Measurements from ENCODE around the gene MRPL44. TPM values are rescaled to one million over a fixed set of nuclear protein-coding genes. Genes with fewer than 3 reads are reported as not detected.
"Not testable (repeated sequence)": the region's sequence is repeated elsewhere in the genome, so short reads cannot be mapped to it uniquely, and the experiment has no call there.

Gene MRPL44
- total RNA-seq, 3 donors from 2014 or later = 23.8 to 31.9 (median 27.6) TPM

DNA sequence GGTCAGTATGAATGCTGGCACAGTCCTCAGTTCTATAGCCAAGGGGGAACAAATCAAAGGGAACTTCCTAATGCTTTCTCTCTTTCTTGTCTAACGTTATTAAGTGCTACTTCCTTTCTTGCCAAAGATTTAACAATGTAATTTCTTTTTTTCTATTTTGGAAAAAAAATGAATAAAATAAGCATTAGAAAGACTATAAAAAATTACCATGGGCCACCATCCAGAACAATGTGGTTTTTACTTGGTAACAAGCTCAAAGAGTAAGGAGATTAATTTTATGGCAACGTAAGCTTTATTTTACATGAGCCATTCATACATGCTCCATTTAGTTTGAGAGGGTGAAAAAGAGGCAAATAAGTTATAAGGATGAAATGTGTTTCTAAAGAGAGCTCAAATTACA, 41.7 kb downstream of the MRPL44 start:
- H3K36me3 ChIP-seq (ENCODE audit: low read depth) = no peaks in the 10 kb centered on the region
- no peaks in the 10 kb centered on the region for H3K9me3 ChIP-seq
- no peak for ATAC-seq
- H3K4me3 ChIP-seq = no peak overlapping the region
- intact Hi-C loops (cut with DNase I, micrococcal nuclease) = loop anchor here in 1 of 2 donors (10.0 kb wide), 1 partner anchor 286 kb away; no protein-coding TSS in a partner anchor
- H3K4me1 ChIP-seq (ENCODE audit: low read depth) = no peaks in the 10 kb centered on the region
- TF ChIP-seq, protein P1, sequence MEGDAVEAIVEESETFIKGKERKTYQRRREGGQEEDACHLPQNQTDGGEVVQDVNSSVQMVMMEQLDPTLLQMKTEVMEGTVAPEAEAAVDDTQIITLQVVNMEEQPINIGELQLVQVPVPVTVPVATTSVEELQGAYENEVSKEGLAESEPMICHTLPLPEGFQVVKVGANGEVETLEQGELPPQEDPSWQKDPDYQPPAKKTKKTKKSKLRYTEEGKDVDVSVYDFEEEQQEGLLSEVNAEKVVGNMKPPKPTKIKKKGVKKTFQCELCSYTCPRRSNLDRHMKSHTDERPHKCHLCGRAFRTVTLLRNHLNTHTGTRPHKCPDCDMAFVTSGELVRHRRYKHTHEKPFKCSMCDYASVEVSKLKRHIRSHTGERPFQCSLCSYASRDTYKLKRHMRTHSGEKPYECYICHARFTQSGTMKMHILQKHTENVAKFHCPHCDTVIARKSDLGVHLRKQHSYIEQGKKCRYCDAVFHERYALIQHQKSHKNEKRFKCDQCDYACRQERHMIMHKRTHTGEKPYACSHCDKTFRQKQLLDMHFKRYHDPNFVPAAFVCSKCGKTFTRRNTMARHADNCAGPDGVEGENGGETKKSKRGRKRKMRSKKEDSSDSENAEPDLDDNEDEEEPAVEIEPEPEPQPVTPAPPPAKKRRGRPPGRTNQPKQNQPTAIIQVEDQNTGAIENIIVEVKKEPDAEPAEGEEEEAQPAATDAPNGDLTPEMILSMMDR (IDR thresholded peaks at IDR 0.05) = no peak
- DNase-seq = no peak

DNA sequence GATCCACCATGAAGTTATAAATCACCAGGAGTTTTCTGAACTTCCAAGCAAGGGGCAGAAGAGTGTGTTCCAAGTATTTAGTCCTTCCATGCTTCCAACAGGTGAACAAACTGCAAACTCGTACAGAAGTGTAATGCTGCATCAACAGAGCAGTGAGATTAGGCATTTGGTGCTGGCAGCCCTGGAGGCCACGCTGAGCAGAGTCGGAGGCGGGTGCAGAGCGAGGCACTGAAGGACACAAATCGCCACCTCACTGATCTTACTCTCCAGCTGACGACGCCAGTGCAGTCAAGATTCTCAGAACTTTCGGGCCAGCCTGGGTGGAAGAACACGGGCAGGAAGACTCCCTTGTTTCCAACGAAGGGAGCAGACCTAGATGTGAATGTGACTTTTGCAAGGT, 42.6 kb downstream of the MRPL44 start:
- intact Hi-C loops (cut with DNase I, micrococcal nuclease) = loop anchor here in 1 of 2 donors (10.0 kb wide), 1 partner anchor 285 kb away; no protein-coding TSS in a partner anchor
- H3K4me1 ChIP-seq (ENCODE audit: low read depth) = no peaks in the 10 kb centered on the region
- TF ChIP-seq, protein P1 (IDR thresholded peaks at IDR 0.05) = no peak
- H3K36me3 ChIP-seq (ENCODE audit: low read depth) = no peaks in the 10 kb centered on the region
- DNase-seq = no peak
- no peak for ATAC-seq
- H3K9me3 ChIP-seq = no peaks in the 10 kb centered on the region
- H3K4me3 ChIP-seq = no peak overlapping the region

DNA sequence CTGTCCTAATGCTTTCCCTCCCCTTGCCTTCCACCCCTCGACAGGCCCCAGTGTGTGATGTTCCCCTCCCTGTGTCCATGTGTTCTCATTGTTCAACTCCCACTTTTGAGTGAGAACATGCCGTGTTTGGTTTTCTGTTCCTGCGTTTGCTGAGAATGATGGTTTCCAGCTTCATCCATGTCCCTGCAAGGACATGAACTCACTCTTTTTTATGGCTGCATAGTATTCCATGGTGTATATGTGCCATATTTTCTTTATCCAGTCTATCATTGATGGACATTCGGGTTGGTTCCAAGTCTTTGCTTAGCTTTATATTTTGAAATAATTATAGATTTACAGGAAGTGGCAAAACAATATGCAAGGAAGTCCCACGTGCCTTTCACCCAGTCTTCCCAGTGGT, 43.4 kb downstream of the MRPL44 start:
- ATAC-seq; H3K4me1 ChIP-seq (ENCODE audit: low read depth); H3K4me3 ChIP-seq; DNase-seq; H3K9me3 ChIP-seq; H3K36me3 ChIP-seq (ENCODE audit: low read depth); intact Hi-C loops (cut with DNase I, micrococcal nuclease): not testable (repeated sequence)

DNA sequence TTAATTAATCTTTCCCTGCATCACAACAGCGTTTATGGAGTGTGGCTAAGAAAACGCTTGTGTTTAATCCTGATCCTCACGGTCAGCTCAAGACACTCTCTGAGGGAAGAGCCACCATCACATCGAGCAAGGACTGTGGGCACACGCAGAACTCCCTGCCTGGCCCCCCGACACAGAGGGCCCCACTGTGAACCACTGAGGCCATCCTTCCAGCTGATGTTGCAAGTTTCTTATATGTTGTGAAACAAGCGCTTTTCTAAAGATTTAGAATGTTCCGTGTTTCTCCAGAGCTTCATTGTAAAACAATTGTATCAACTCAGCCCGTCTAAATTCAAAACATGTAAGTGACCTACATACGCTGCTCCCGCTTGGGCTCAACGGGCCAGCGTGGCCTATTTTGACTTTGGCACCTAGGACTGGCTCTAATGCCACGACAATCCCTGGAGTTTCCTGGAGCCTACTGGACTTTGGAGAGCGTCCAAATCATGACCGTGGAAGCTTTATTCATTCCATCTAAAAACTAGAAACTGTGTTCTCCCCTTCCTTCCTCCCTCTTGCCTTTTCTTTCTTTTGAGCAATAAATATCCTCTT, 46.9 kb downstream of the MRPL44 start:
- TF ChIP-seq, protein P1 (IDR thresholded peaks at IDR 0.05) = no peak
- Histone ChIP-seq H3K4me3 (no peak overlapping the region), H3K4me1 (ENCODE audit: low read depth) (no peaks in the 10 kb centered on the region), H3K36me3 (ENCODE audit: low read depth) (no peaks in the 10 kb centered on the region), H3K9me3 (no peaks in the 10 kb centered on the region)
- intact Hi-C loops (cut with DNase I, micrococcal nuclease) = no loop called here
- ATAC-seq = no peak
- no peak for DNase-seq

DNA sequence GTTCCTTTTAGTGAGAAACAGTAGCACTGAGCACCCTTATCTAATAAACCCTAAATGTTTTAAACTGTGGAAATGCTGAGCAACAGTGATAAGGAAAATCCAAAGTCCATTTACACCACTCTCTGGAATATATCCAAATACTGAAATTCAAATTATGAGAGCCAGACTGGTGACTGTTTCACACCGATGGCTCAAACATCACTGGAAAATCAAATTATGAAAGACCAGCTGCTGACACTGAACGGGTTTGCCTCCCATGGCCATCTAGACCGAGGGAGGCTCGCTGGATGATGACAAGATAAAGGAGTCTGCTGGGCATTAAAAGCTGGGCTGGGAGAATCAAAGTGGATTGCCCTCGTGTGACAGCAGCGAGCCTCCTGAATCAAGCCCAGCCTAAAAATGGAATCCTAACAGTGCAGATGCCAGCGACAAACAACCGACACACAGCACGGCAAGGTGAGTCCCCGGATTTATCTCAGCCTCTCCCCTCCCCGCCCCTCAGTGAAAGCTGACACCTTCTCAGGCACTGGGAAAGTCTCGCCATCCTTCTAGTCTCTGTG, 51.5 kb downstream of the MRPL44 start:
- no peak overlapping the region for H3K4me3 ChIP-seq
- TF ChIP-seq, protein P1 (IDR thresholded peaks at IDR 0.05) = no peak
- intact Hi-C loops (cut with DNase I, micrococcal nuclease) = no loop called here
- H3K4me1 ChIP-seq (ENCODE audit: low read depth) = no peaks in the 10 kb centered on the region
- no peaks in the 10 kb centered on the region for H3K9me3 ChIP-seq
- ATAC-seq = peak; percentile 87
- H3K36me3 ChIP-seq (ENCODE audit: low read depth) = no peaks in the 10 kb centered on the region
- DNase-seq = peak in 2 of 3 donors; percentile 42 to 44

GRCh38 chr2:224009605-224010315, 52.5 kb downstream of the MRPL44 start:
- no peaks in the 10 kb centered on the region for H3K4me1 ChIP-seq (ENCODE audit: low read depth)
- no peaks in the 10 kb centered on the region for H3K36me3 ChIP-seq (ENCODE audit: low read depth)
- DNase-seq (no peak), ATAC-seq (no peak)
- H3K9me3 ChIP-seq = no peaks in the 10 kb centered on the region
- intact Hi-C loops (cut with DNase I, micrococcal nuclease) = no loop called here
- no peak overlapping the region for H3K4me3 ChIP-seq
- TF ChIP-seq, protein P1 (IDR thresholded peaks at IDR 0.05) = no peak
